Chondrocyte (in vitro differentiated cells): ENCODE data around the gene CXADR. TPM values are rescaled to one million over a fixed set of nuclear protein-coding genes. Genes with fewer than 3 reads are reported as not detected.

Source experiments
- DNase-seq: peaks from one replicate; pipeline ENCODE4 v3.0.0; 2021; ENCODE audit warnings: mixed read lengths, low spot score
- H3K27ac Mint-ChIP-seq: one replicate; pipeline ENCODE4 v1.8.0; 2021; ENCODE audit warnings: mild to moderate bottlenecking, moderate library complexity, mixed read lengths; ENCODE audit not compliant: unreplicated experiment
- H3K27me3 Mint-ChIP-seq: 2 replicates; pipeline ENCODE4 v1.8.0; 2021; ENCODE audit warnings: low read depth, mixed read lengths
- H3K36me3 Mint-ChIP-seq: 2 replicates; pipeline ENCODE4 v1.8.0; 2021; ENCODE audit warnings: low read depth, mixed read lengths
- H3K4me1 Mint-ChIP-seq: 2 replicates; pipeline ENCODE4 v1.8.0; 2021; ENCODE audit warnings: low read depth, mild to moderate bottlenecking, mixed read lengths
- H3K4me3 Mint-ChIP-seq: one replicate; pipeline ENCODE4 v1.8.0; 2021; ENCODE audit warnings: mild to moderate bottlenecking, moderate library complexity, mixed read lengths; ENCODE audit not compliant: unreplicated experiment
- H3K9me3 Mint-ChIP-seq: 2 replicates; pipeline ENCODE4 v1.8.0; 2021; ENCODE audit warnings: low read depth, mixed read lengths
- CTCF ChIP-seq: fragments of 200-600 bp; sonication (generic); IDR thresholded peaks from 2 replicates; pipeline ENCODE4 v1.5.0; 2021; ENCODE audit warnings: antibody characterized with exemption, mild to moderate bottlenecking, moderate library complexity
- long read RNA-seq: library from polyadenylated mRNA; stranded (forward); transcript quantifications from one replicate; pipeline ENCODE4 v2.0.0, GENCODE V29; 2021
- total RNA-seq: library from RNA; stranded (reverse); gene quantifications from 3 replicates; pipeline ENCODE4 v1.2.1, GENCODE V29; 2021

CXADR gene
- total RNA-seq, result 0.08 to 0.75 TPM (median 0.17 TPM) in 3 replicates
- long read RNA-seq, full-length matches to known transcripts, result 1 of 1 reads
- long read RNA-seq, partial matches to known transcripts, result 0 of 1 reads
- long read RNA-seq, other reads (novel, unspliced or antisense), result 0 of 1 reads

GRCh38 chr21:17512253-17513213, at the start of gene CXADR:
TSS of gene CXADR (plus strand) at chr21:17513043. CDS start at chr21:17513130, 87 bp downstream.
- DNase-seq, result no peak
- no peak within 1 kb of the TSS for H3K27ac Mint-ChIP-seq
- H3K27me3 Mint-ChIP-seq, result peaks cover 49% of the 10 kb centered on the region
- no peaks in the 10 kb centered on the region for H3K36me3 Mint-ChIP-seq
- H3K4me1 Mint-ChIP-seq, result peaks cover 14% of the 10 kb centered on the region
- TF ChIP-seq CTCF, result peak; percentile 76
- peak within 1 kb of the TSS; percentile 78 for H3K4me3 Mint-ChIP-seq
- no peaks in the 10 kb centered on the region for H3K9me3 Mint-ChIP-seq

GRCh38 chr21:17466166-17466565, 46.7 kb upstream of the CXADR start:
- TF ChIP-seq CTCF, result no peak
- Mint-ChIP-seq H3K4me1 (peaks cover 14% of the 10 kb centered on the region), H3K9me3 (no peaks in the 10 kb centered on the region), H3K27ac (no peak overlapping the region), H3K36me3 (no peaks in the 10 kb centered on the region), H3K4me3 (no peak overlapping the region), H3K27me3 (no peaks in the 10 kb centered on the region)
- no peak for DNase-seq

- Mint-ChIP-seq H3K27ac (no peak overlapping the region), H3K27me3 (no peaks in the 10 kb centered on the region), H3K9me3 (no peaks in the 10 kb centered on the region), H3K4me3 (peak overlapping the region; percentile 21), H3K4me1 (peaks cover 11% of the 10 kb centered on the region), H3K36me3 (no peaks in the 10 kb centered on the region)
- no peak for DNase-seq
- no peak for TF ChIP-seq CTCF
These were observed 45.5 kb upstream of the CXADR start for GRCh38 chr21:17467392-17467791.

- no peak overlapping the region for H3K4me3 Mint-ChIP-seq
- no peaks in the 10 kb centered on the region for H3K36me3 Mint-ChIP-seq
- H3K27ac Mint-ChIP-seq, result no peak overlapping the region
- no peak for TF ChIP-seq CTCF
- DNase-seq, result no peak
- no peaks in the 10 kb centered on the region for H3K9me3 Mint-ChIP-seq
- no peaks in the 10 kb centered on the region for H3K27me3 Mint-ChIP-seq
- H3K4me1 Mint-ChIP-seq, result peaks cover 11% of the 10 kb centered on the region
These were observed 45.0 kb upstream of the CXADR start for GRCh38 chr21:17467829-17468228.

- no peak for TF ChIP-seq CTCF
- H3K27me3 Mint-ChIP-seq, result no peaks in the 10 kb centered on the region
- H3K36me3 Mint-ChIP-seq, result no peaks in the 10 kb centered on the region
- H3K27ac Mint-ChIP-seq, result no peak overlapping the region
- no peak for DNase-seq
- peaks cover 6% of the 10 kb centered on the region for H3K4me1 Mint-ChIP-seq
- H3K9me3 Mint-ChIP-seq, result no peaks in the 10 kb centered on the region
- H3K4me3 Mint-ChIP-seq, result no peak overlapping the region
These were observed 44.1 kb upstream of the CXADR start for GRCh38 chr21:17468698-17469097.
